Retinal pigment epithelial cell (primary cell): ENCODE results near the gene ARID2.

ENCODE experiments used
- DNase-seq: peaks from one replicate; pipeline ENCODE4 v3.0.0-alpha.2; 2010; ENCODE audit warnings: low read depth
- H3K4me3 ChIP-seq: 2 replicates; pipeline ENCODE4 v1.5.1; 2011; ENCODE audit warnings: mild to moderate bottlenecking, low read length, control low read depth, moderate library complexity
- CTCF ChIP-seq: conservative IDR thresholded peaks from 2 replicates; pipeline ENCODE4 v1.5.1; 2011; ENCODE audit warnings: low read depth, low read length, control low read depth, inconsistent platforms

The ARID2 gene

DNA sequence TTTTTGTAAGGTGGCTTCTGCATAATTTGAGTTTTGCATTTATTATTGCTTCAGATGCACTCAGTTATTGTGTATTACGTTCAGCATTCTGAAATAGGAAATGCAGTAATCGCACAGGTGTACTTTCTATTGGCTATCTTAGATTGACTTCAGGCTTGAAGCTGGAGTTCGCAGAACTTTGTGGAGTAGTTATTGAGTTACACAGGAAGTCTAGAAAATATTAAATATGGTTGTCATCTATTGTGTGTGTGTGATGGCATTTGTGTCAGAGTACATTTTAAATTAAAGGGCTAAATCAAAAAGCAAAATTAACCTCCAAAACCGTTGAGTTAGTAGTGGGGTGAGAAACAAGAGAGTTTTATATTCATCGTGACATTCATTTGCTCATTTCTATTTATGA is 2.7 kb downstream of the ARID2 start:
- DNase-seq, result no peak
- peak overlapping the region; percentile 75 for H3K4me3 ChIP-seq
- TF ChIP-seq CTCF, result no peak

DNA sequence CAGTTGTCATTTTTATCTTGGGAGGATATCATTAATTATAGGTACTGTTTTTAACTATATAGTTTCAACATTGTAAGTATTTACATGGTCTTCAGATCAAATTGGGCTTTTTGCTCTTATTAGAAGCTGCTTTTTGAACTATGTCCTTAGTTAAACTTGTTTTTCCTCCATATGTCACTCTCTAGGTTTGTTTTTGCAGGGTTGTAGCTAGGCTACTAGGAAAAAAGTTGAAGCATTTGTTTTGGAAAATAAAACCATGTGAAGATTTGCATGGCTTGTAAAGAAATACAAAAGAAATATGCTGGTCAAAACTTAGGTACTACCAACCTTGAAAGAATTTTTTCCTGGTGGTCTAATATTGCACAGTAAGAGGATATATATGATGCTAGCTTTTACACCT is 3.4 kb downstream of the ARID2 start:
- H3K4me3 ChIP-seq, result no peak overlapping the region
- no peak for DNase-seq
- no peak for TF ChIP-seq CTCF

- H3K4me3 ChIP-seq, result no peak overlapping the region
- no peak for TF ChIP-seq CTCF
These were observed 8.1 kb downstream of the ARID2 start for GRCh38 chr12:45737638-45738037.

GRCh38 chr12:45742590-45742989 is 13.1 kb downstream of the ARID2 start:
- H3K4me3 ChIP-seq, result no peak overlapping the region
- TF ChIP-seq CTCF, result no peak
- no peak for DNase-seq

More at GRCh38 chr12:45737638-45738037, 8.1 kb downstream of the ARID2 start:
- no peak for DNase-seq

DNA sequence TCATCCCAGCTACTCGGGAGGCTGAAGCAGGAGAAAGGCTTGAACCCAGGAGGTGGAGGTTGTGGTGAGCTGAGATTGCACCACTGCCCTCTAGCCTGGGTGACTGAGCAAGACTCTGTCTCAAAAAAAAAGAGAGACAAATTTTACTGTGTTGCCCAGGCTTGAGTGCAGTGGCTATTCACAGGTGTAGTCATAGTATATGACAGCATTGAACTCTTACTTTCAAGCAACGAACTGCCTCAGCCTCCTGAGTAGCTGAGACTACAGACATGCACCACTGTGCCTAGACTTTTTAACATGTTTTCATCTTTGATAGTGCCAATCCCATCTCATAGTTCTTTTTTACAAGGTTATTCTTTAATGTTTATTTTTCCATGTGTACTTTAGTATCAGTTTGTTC is 13.7 kb downstream of the ARID2 start:
- H3K4me3 ChIP-seq, result no peak overlapping the region

GRCh38 chr12:45745861-45746277 is 16.4 kb downstream of the ARID2 start:
- TF ChIP-seq CTCF, result peak; percentile 21
- DNase-seq, result no peak

More for the DNA sequence above, 13.7 kb downstream of the ARID2 start:
- DNase-seq, result no peak
- TF ChIP-seq CTCF, result no peak

DNA sequence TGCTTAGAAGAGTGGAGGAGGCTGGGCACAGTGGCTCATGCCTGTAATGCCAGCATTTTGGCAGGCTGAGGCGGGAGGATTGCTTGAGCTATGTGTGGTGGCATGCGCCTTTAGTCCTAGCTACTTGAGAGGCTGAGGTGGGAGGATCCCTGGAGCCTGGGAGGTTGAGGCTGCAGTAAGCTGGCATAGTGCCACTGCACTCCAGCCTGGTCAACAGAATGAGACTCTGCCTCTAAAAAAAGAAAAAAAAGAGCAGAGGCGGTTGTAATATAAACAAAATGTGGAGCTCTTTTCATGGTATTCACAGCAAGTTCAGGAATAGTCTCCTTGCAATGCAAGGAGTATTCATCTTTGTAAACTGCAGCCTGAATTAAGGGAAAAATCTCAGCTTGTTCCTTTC is 27.2 kb downstream of the ARID2 start:
- H3K4me3 ChIP-seq, result no peak overlapping the region
- no peak for DNase-seq
- no peak for TF ChIP-seq CTCF

More at GRCh38 chr12:45745861-45746277, 16.4 kb downstream of the ARID2 start:
- H3K4me3 ChIP-seq, result no peak overlapping the region
